ENCODE measurements around the gene RGS9. TPM values are rescaled to one million over a fixed set of nuclear protein-coding genes. Genes with fewer than 3 reads are reported as not detected.

Gene RGS9
- total and polyA plus RNA-seq, 4 donors = 1.0 to 4.0 (median 2.1) TPM

GRCh38 chr17:65131946-65132345 is 5.2 kb upstream of the RGS9 start (continued):
- TF ChIP-seq REST (IDR thresholded peaks at IDR 0.05) = peak; percentile 90

GRCh38 chr17:65134035-65134434 is 3.1 kb upstream of the RGS9 start:
- Histone ChIP-seq H3K9me3 (ENCODE audit: control insufficient read depth in 4 of 4, low read length in 3 of 4) (no peaks in the 10 kb centered on the region), H3K36me3 (ENCODE audit: control insufficient read depth in 4 of 4, insufficient read depth in 3 of 4, low read depth in 1 of 4, low read length in 3 of 4) (no peaks in the 10 kb centered on the region), H3K4me1 (ENCODE audit: control insufficient read depth in 4 of 4, insufficient read depth in 4 of 4, low read length in 3 of 4) (peaks cover 5 to 33% (median 10%) of the 10 kb centered on the region in 4 donors), H3K9ac (ENCODE audit: low read depth in 1 of 2, low read length in 2 of 2) (no peak overlapping the region), H3K4me3 (ENCODE audit: low read depth in 1 of 3, low read length in 3 of 3) (no peak overlapping the region), H3K27ac (ENCODE audit: low read depth in 1 of 2, low read length in 2 of 2) (peak overlapping the region in 1 of 2 donors; percentile 18), H3K27me3 (ENCODE audit: control insufficient read depth in 4 of 4, insufficient read depth in 4 of 4, low read length in 3 of 4) (no peaks in the 10 kb centered on the region)
- no peak for TF ChIP-seq TAF1 (conservative IDR thresholded peaks at IDR 0.05)
- peak; percentile 91 for TF ChIP-seq YY1 (IDR thresholded peaks at IDR 0.05)
- WGBS = 44% methylated on average over 2 of the region's 2 CpGs
- no peak for DNase-seq (ENCODE audit: low spot score)

- no peaks in the 10 kb centered on the region for H3K36me3 ChIP-seq (ENCODE audit: control insufficient read depth in 4 of 4, insufficient read depth in 3 of 4, low read depth in 1 of 4, low read length in 3 of 4)
- TF ChIP-seq HNF4A (conservative IDR thresholded peaks at IDR 0.05) (no peak), TAF1 (conservative IDR thresholded peaks at IDR 0.05) (no peak), NR2F2 (IDR thresholded peaks at IDR 0.05) (no peak), SP1 (IDR thresholded peaks at IDR 0.05) (no peak), GABPA (IDR thresholded peaks at IDR 0.05 in 1 of 2, conservative IDR thresholded peaks at IDR 0.05 in 1 of 2) (no peak), REST (IDR thresholded peaks at IDR 0.05) (no peak), EGR1 (IDR thresholded peaks at IDR 0.05; ENCODE audit: low read depth in 2 of 2) (no peak), JUND (IDR thresholded peaks at IDR 0.05) (no peak), RAD21 (IDR thresholded peaks at IDR 0.05) (no peak), YY1 (IDR thresholded peaks at IDR 0.05) (no peak), MAX (IDR thresholded peaks at IDR 0.05) (no peak), FOXA2 (IDR thresholded peaks at IDR 0.05) (no peak), ATF3 (IDR thresholded peaks at IDR 0.05) (no peak), ZBTB33 (IDR thresholded peaks at IDR 0.05) (no peak), RXRA (IDR thresholded peaks at IDR 0.05) (no peak), CTCF (IDR thresholded peaks at IDR 0.05; ENCODE audit: low read depth, low read length, missing input control) (no peak), FOXA1 (IDR thresholded peaks at IDR 0.05) (no peak), HNF4G (IDR thresholded peaks at IDR 0.05) (no peak)
- no peak overlapping the region for H3K27ac ChIP-seq (ENCODE audit: low read depth in 1 of 2, low read length in 2 of 2)
- no peak overlapping the region for H3K4me3 ChIP-seq (ENCODE audit: low read depth in 1 of 3, low read length in 3 of 3)
- H3K9ac ChIP-seq (ENCODE audit: low read depth in 1 of 2, low read length in 2 of 2) = no peak overlapping the region
- peaks cover 0 to 12% (median 2%) of the 10 kb centered on the region in 4 donors for H3K4me1 ChIP-seq (ENCODE audit: control insufficient read depth in 4 of 4, insufficient read depth in 4 of 4, low read length in 3 of 4)
- no peak for DNase-seq (ENCODE audit: low spot score)
- no peaks in the 10 kb centered on the region for H3K9me3 ChIP-seq (ENCODE audit: control insufficient read depth in 4 of 4, low read length in 3 of 4)
- no peaks in the 10 kb centered on the region for H3K27me3 ChIP-seq (ENCODE audit: control insufficient read depth in 4 of 4, insufficient read depth in 4 of 4, low read length in 3 of 4)
- 64% methylated on average over 7 of the region's 7 CpGs for WGBS
Measured at GRCh38 chr17:65139101-65139764, 2.1 kb downstream of the RGS9 start.

Measured in liver (tissue), 9 donors.